ENCODE measurements around the gene NDUFS7. TPM values are rescaled to one million over a fixed set of nuclear protein-coding genes. Genes with fewer than 3 reads are reported as not detected.

The NDUFS7 gene
- total and polyA plus RNA-seq, 9 of the 15 experiments (the other 6 are each of a cell fraction or from before 2014, with no cell fraction given): 6.0 to 271 (median 60.6) TPM

- TF ChIP-seq ZNF717 (CRISPR knock-in tag; IDR thresholded peaks at IDR 0.05): no peak
- TF ChIP-seq SP2 (IDR thresholded peaks at IDR 0.05; ENCODE audit: extremely low read depth, low read depth, low read length, poor library complexity, severe bottlenecking): no peak
- no peak for TF ChIP-seq CBX5 (IDR thresholded peaks at IDR 0.05; ENCODE audit: borderline replicate concordance, low read depth)
- TF ChIP-seq, protein P1, sequence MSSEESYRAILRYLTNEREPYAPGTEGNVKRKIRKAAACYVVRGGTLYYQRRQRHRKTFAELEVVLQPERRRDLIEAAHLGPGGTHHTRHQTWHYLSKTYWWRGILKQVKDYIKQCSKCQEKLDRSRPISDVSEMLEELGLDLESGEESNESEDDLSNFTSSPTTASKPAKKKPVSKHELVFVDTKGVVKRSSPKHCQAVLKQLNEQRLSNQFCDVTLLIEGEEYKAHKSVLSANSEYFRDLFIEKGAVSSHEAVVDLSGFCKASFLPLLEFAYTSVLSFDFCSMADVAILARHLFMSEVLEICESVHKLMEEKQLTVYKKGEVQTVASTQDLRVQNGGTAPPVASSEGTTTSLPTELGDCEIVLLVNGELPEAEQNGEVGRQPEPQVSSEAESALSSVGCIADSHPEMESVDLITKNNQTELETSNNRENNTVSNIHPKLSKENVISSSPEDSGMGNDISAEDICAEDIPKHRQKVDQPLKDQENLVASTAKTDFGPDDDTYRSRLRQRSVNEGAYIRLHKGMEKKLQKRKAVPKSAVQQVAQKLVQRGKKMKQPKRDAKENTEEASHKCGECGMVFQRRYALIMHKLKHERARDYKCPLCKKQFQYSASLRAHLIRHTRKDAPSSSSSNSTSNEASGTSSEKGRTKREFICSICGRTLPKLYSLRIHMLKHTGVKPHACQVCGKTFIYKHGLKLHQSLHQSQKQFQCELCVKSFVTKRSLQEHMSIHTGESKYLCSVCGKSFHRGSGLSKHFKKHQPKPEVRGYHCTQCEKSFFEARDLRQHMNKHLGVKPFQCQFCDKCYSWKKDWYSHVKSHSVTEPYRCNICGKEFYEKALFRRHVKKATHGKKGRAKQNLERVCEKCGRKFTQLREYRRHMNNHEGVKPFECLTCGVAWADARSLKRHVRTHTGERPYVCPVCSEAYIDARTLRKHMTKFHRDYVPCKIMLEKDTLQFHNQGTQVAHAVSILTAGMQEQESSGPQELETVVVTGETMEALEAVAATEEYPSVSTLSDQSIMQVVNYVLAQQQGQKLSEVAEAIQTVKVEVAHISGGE (CRISPR knock-in tag; IDR thresholded peaks at IDR 0.05): peak in 1 of 3 experiments; percentile 91; a peak in 2 of 6 replicates
- TF ChIP-seq NUFIP1 (IDR thresholded peaks at IDR 0.05; ENCODE audit: partially characterized antibody): no peak
- TF ChIP-seq, protein P2, sequence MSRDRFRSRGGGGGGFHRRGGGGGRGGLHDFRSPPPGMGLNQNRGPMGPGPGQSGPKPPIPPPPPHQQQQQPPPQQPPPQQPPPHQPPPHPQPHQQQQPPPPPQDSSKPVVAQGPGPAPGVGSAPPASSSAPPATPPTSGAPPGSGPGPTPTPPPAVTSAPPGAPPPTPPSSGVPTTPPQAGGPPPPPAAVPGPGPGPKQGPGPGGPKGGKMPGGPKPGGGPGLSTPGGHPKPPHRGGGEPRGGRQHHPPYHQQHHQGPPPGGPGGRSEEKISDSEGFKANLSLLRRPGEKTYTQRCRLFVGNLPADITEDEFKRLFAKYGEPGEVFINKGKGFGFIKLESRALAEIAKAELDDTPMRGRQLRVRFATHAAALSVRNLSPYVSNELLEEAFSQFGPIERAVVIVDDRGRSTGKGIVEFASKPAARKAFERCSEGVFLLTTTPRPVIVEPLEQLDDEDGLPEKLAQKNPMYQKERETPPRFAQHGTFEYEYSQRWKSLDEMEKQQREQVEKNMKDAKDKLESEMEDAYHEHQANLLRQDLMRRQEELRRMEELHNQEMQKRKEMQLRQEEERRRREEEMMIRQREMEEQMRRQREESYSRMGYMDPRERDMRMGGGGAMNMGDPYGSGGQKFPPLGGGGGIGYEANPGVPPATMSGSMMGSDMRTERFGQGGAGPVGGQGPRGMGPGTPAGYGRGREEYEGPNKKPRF (IDR thresholded peaks at IDR 0.05; ENCODE audit: low read depth, low read length): no peak
- TF ChIP-seq E2F1 (CRISPR knock-in tag; IDR thresholded peaks at IDR 0.05): no peak
- TF ChIP-seq SAP30 (IDR thresholded peaks at IDR 0.05; ENCODE audit: borderline replicate concordance, insufficient read depth, low read depth, low read length, poor library complexity, severe bottlenecking): peak; percentile 50
- TF ChIP-seq ERF (CRISPR knock-in tag; IDR thresholded peaks at IDR 0.05): no peak
- no peak for TF ChIP-seq ZNF444 (CRISPR knock-in tag; IDR thresholded peaks at IDR 0.05)
- TF ChIP-seq ZNF165 (CRISPR knock-in tag; IDR thresholded peaks at IDR 0.05; ENCODE audit: borderline replicate concordance): no peak
- TF ChIP-seq HNRNPUL1 (IDR thresholded peaks at IDR 0.05; ENCODE audit: low read length): no peak
- TF ChIP-seq SIRT6 (IDR thresholded peaks at IDR 0.05; ENCODE audit: low read depth, low read length): no peak
- no peak for TF ChIP-seq FOXJ2 (tag; IDR thresholded peaks at IDR 0.05)
- no peak for TF ChIP-seq DIDO1 (tag; IDR thresholded peaks at IDR 0.05; ENCODE audit: low read depth)
- TF ChIP-seq HMG20B (CRISPR knock-in tag; IDR thresholded peaks at IDR 0.05): no peak
- no peak for TF ChIP-seq COPS2 (conservative IDR thresholded peaks at IDR 0.05)
- TF ChIP-seq ZNF445 (CRISPR knock-in tag; IDR thresholded peaks at IDR 0.05; ENCODE audit: low read depth): no peak
- TF ChIP-seq HNRNPK (IDR thresholded peaks at IDR 0.05; ENCODE audit: low read depth, low read length, poor library complexity, severe bottlenecking): no peak
- no peak for TF ChIP-seq SP1 (CRISPR knock-in tag; IDR thresholded peaks at IDR 0.05)
- TF ChIP-seq ARID1B (IDR thresholded peaks at IDR 0.05): no peak
Observed at GRCh38 chr19:1384085-1384462, 367 bp downstream of the NDUFS7 start (continued).
